Right kidney (tissue), 1 donor: ENCODE measurements around the gene GPSM1.

ENCODE experiments used
- DNase-seq: peaks from one replicate; pipeline ENCODE4 v3.0.0-alpha.2; 2016

Gene GPSM1

GRCh38 chr9:136377341-136378169, 50.2 kb downstream of the GPSM1 start:
- no peak for DNase-seq

GRCh38 chr9:136378170-136379002, 51.0 kb downstream of the GPSM1 start:
- DNase-seq = no peak

DNA sequence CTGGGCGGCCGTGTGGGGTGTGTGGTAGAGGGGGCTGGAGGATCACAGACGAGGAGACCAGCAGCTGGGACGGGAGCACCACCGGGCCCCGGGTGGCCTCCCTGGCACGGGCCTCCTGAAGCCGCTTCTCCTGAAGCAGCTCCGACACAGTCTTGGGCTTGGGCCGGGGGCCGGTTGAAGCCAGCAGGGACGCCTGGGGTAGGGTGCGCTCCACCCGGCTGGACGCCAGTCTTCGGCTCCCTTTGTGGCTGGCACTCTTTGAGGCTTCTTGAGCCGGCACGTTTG, 51.6 kb downstream of the GPSM1 start:
- no peak for DNase-seq

DNA sequence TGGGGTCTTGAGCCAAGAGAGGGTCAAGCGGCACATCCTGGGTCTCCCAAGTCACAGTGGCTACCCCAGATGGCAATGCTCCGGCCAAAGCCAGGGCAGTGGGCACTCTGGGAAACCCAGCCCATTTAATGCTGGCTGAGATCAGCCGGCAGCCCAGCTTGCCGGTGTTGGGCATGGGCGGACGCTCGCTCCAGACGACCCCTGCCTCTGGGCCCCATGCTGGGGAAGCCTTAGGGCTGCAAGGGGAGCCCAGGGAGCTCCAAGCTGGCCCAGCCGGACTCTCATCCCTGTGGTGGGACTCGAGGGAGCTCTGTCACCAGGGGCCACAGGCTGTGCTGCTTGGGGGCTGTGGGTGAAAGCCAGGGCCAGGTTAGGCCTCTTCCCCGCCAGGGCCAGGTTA, 52.1 kb downstream of the GPSM1 start:
- DNase-seq = no peak

GRCh38 chr9:136379891-136380290, 52.6 kb downstream of the GPSM1 start:
- no peak for DNase-seq

- DNase-seq = no peak
Measured at GRCh38 chr9:136380381-136380780, 53.0 kb downstream of the GPSM1 start.

- no peak for DNase-seq
Measured at GRCh38 chr9:136381311-136381710, 54.0 kb downstream of the GPSM1 start.

- DNase-seq = no peak
Measured at GRCh38 chr9:136381966-136382513, 54.7 kb downstream of the GPSM1 start.

- DNase-seq = no peak
Measured at GRCh38 chr9:136383436-136383835, 56.1 kb downstream of the GPSM1 start.

GRCh38 chr9:136385015-136385414, 57.7 kb downstream of the GPSM1 start:
- no peak for DNase-seq

GRCh38 chr9:136386018-136386417, 58.7 kb downstream of the GPSM1 start:
- DNase-seq = no peak

GRCh38 chr9:136387217-136387616, 59.9 kb downstream of the GPSM1 start:
- no peak for DNase-seq

GRCh38 chr9:136389396-136389795, 62.1 kb downstream of the GPSM1 start:
- DNase-seq = no peak

- DNase-seq = no peak
Measured at GRCh38 chr9:136391737-136392537, 64.6 kb downstream of the GPSM1 start.

DNA sequence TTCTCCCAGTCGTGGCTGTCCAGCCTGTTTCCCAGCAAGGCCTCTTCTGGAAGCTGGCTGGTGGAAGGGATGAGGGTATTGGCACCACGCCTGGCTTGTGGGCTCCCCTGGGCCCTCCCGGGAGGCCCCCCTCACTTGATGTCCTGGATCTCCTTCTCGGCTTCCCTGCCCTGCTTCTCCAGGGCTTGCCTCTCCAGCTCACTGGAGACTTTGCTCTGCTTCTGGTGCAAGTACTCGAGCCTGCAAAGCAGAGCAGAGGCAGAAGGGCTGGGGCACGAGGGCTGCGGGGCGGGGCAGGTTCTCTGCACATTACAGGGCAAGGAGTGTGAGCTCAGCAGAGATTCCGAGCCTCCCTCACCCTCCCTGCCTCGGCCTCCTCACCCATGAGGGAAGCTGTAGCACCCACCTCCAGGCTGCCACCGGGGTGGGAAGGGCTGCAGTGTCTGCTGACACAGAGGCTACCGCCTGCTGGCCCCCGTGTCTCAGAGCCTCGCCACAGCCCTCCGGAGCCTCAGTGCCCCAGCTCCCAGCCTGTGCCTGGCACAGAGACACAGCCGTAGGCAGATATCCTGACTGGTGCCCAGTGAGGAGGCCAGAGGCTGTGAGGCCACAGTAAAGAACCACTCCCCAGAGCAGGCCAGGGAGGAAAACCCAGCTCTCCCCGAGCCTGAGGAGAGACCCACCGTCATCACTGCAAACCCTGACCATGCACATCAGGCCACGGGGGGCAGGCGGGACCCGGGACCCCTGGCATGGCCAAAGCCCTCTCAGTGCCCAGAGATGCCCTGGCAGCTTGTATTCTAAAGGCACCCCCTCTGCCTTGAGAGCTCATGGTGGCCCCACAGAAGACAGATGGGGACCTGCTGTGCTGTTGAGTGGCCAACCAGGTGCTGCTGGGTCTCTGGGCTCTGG, 65.5 kb downstream of the GPSM1 start:
- no peak for DNase-seq

- DNase-seq = no peak
Measured at GRCh38 chr9:136393531-136393930, 66.2 kb downstream of the GPSM1 start.

DNA sequence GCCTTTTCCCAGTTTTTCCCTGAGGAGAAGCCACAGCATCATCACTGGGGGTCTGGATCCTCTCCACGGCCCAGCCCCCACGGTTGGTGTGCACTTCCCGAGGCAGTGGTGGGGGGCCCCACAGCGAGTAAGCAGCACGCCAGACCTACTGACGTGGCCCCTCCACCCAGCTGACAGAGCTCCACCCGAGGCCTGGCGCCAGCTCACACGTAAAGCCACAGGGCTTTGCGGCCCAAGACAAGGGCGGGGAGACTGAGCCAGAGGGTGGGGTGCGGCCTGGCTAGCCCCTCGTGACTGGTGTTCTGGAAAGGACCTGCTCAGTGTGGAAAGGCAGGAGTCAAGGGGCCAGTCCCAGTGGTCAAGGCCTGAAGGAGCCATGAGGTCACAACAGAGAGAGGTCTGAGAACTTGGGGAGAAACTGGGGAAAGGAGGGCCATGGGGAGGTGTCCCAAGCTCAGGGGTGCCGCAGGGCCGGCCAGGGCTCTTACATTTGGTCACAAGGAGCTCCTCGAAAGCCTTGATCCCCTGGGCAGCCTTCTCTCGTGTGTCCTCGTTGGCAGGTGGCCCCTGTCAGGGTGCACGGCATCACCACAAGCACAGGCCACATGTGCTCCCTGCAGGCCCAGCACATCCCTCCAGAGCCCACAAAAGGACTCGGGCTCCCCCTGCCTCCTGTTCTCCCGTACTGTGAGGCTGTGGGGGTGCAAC, 67.1 kb downstream of the GPSM1 start:
- no peak for DNase-seq

DNA sequence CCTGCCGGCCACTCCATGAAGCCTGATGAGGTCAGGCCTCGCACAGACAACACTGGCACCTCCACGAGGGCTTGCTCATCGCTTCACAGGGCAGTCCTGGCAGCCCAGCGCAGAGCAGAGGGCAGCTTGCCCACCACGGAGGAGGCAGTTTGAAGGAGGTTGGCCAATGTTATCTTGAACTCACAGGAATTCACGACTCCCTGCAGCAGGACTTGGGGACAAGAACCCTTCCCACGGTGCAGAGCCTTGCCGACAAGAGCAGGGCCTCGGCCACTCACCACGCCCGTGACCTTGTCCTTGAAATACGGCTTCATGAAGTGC, 67.6 kb downstream of the GPSM1 start:
- DNase-seq = no peak

DNA sequence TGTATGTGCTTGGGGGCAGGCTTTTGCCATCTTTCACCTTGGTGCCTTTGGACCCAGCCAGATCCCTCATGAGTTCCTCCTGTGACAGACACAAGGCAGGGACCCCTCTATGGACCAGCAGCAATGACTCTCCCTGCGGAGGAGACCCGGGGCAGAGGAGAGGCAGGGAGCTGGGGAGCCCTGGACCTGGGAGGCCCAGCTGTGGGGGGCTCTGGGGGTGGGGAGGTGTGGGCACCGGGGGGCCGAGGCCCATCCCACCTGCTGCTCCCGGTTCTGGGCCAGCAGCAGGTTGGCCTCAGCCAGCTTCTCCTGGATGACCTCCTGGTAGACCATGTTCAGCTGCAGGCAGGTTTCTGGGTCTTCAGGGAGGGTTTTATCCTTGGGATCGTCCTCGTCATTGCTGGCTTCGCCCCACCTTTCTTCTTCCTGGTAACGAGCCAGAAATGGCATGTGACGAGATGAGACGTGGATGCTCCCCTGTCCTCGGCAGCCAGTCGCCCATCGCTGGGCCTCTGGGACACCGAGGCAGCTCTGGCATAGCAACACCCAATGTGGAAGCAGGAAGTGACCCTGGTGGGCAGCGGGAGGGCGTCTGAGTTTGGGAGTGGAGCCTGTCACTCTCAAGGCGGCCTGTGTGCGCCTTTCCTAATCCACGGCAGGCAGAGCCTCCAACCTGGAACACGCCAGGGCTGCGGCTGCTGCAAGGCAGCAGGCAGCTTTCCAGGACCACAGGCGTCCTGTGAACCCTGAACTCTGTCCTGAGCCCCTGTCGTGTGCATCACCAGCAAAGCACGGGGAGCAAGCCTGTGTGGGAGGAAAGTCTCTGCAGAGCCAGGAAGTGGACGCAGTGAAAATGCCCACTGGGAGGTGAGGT, 68.2 kb downstream of the GPSM1 start:
- DNase-seq = no peak

DNA sequence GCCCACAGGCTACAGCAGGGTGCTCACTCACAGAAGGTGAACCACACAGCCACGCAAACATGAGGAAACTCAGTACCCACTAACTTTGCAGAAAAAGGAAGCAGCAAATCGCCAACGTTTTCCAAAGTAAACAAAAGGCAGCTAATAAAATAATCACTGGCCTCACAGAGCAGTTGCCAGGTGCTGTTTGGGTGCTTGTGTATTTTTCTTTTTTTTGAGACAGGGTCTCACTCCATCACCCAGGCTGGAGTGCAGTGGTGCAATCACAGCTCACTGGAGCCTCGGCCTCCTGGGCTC, 68.8 kb downstream of the GPSM1 start:
- DNase-seq = no peak
